Activated CD4-positive, alpha-beta T cell treated with anti-CD3 and anti-CD28 coated beads, Interleukin-2, amount 10 ng/mL, durations not matched to agents 24 days and 14 days (primary cell): Measurements from ENCODE around the gene CFL1. TPM values are rescaled to one million over a fixed set of nuclear protein-coding genes. Genes with fewer than 3 reads are reported as not detected.
"Not testable (repeated sequence)": the region's sequence is repeated elsewhere in the genome, so short reads cannot be mapped to it uniquely, and the experiment has no call there.

Experiments used
- DNase-seq: peaks from one replicate; pipeline ENCODE4 v3.0.0; 2022
- H3K27ac Mint-ChIP-seq: one replicate; pipeline ENCODE4 v1.8.0; 2022; ENCODE audit warnings: mild to moderate bottlenecking, mixed read lengths
- H3K27me3 Mint-ChIP-seq: one replicate; pipeline ENCODE4 v1.8.0; 2022; ENCODE audit warnings: mixed read lengths
- H3K36me3 Mint-ChIP-seq: one replicate; pipeline ENCODE4 v1.8.0; 2022; ENCODE audit warnings: low read depth, mild to moderate bottlenecking, mixed read lengths
- H3K4me1 Mint-ChIP-seq: one replicate; pipeline ENCODE4 v1.8.0; 2021; ENCODE audit warnings: mixed read lengths
- H3K4me3 Mint-ChIP-seq: one replicate; pipeline ENCODE4 v1.8.0; 2022; ENCODE audit warnings: mild to moderate bottlenecking, moderate library complexity, mixed read lengths
- H3K9me3 Mint-ChIP-seq: one replicate; pipeline ENCODE4 v1.8.0; 2021; ENCODE audit warnings: mixed read lengths
- intact Hi-C: fragments of 100-400 bp; cut with micrococcal nuclease; formaldehyde crosslinking; loops from one replicate; pipeline ENCODE4 v1.15.1; 2023
- total RNA-seq: library from RNA; stranded (reverse); gene quantifications from 2 replicates; pipeline ENCODE4 v1.2.3, GENCODE V29; 2022

The CFL1 gene
- total RNA-seq, 1 donor from 2014 or later = 1,047 TPM

GRCh38 chr11:65853246-65853979 lies 4.6 kb downstream of the CFL1 start:
- intact Hi-C loops = loop anchor here (1.0 kb wide), 1 partner anchor 19 kb away; no protein-coding TSS in a partner anchor
- no peak overlapping the region for H3K4me3 Mint-ChIP-seq
- peaks cover 32% of the 10 kb centered on the region for H3K4me1 Mint-ChIP-seq
- DNase-seq = no peak
- H3K9me3 Mint-ChIP-seq = no peaks in the 10 kb centered on the region
- H3K27me3 Mint-ChIP-seq = no peaks in the 10 kb centered on the region
- H3K36me3 Mint-ChIP-seq = peaks cover 70% of the 10 kb centered on the region
- H3K27ac Mint-ChIP-seq = no peak overlapping the region

- Mint-ChIP-seq H3K36me3 (peaks cover 69% of the 10 kb centered on the region), H3K4me1 (peaks cover 30% of the 10 kb centered on the region), H3K27ac (no peak overlapping the region), H3K4me3 (no peak overlapping the region), H3K9me3 (no peaks in the 10 kb centered on the region), H3K27me3 (no peaks in the 10 kb centered on the region)
- intact Hi-C loops = loop anchor here (1.0 kb wide), 1 partner anchor 18 kb away; no protein-coding TSS in a partner anchor
- DNase-seq = peak; percentile 58
Observed at GRCh38 chr11:65852508-65853245, 5.3 kb downstream of the CFL1 start.

GRCh38 chr11:65851811-65852507 lies 6.0 kb downstream of the CFL1 start:
- Mint-ChIP-seq H3K27ac (no peak overlapping the region), H3K4me3 (no peak overlapping the region)

GRCh38 chr11:65851083-65851579 lies 6.8 kb downstream of the CFL1 start:
- intact Hi-C loops = no loop called here
- no peaks in the 10 kb centered on the region for H3K27me3 Mint-ChIP-seq
- H3K36me3 Mint-ChIP-seq = peaks cover 60% of the 10 kb centered on the region
- H3K27ac Mint-ChIP-seq = no peak overlapping the region
- DNase-seq = peak; percentile 73
- H3K4me3 Mint-ChIP-seq = no peak overlapping the region
- peaks cover 22% of the 10 kb centered on the region for H3K4me1 Mint-ChIP-seq
- H3K9me3 Mint-ChIP-seq = no peaks in the 10 kb centered on the region

More at GRCh38 chr11:65851811-65852507, 6.0 kb downstream of the CFL1 start:
- intact Hi-C loops = no loop called here
- Mint-ChIP-seq H3K4me1 (peaks cover 30% of the 10 kb centered on the region), H3K27me3 (no peaks in the 10 kb centered on the region), H3K36me3 (peaks cover 68% of the 10 kb centered on the region), H3K9me3 (no peaks in the 10 kb centered on the region)
- DNase-seq = peak; percentile 58

- Mint-ChIP-seq H3K9me3 (no peaks in the 10 kb centered on the region), H3K27me3 (no peaks in the 10 kb centered on the region), H3K4me1 (peaks cover 16% of the 10 kb centered on the region), H3K4me3 (no peak overlapping the region), H3K36me3 (peaks cover 53% of the 10 kb centered on the region), H3K27ac (no peak overlapping the region)
- intact Hi-C loops = no loop called here
- peak; percentile 64 for DNase-seq
Observed at GRCh38 chr11:65850217-65851082, 7.5 kb downstream of the CFL1 start.

- intact Hi-C loops = no loop called here
- no peaks in the 10 kb centered on the region for H3K9me3 Mint-ChIP-seq
- peak; percentile 63 for DNase-seq
- H3K4me1 Mint-ChIP-seq = peaks cover 12% of the 10 kb centered on the region
- H3K27ac Mint-ChIP-seq = no peak overlapping the region
- no peak overlapping the region for H3K4me3 Mint-ChIP-seq
- H3K27me3 Mint-ChIP-seq = no peaks in the 10 kb centered on the region
- H3K36me3 Mint-ChIP-seq = peaks cover 48% of the 10 kb centered on the region
Observed at GRCh38 chr11:65849771-65850216, 8.2 kb downstream of the CFL1 start.

- H3K27me3 Mint-ChIP-seq = no peaks in the 10 kb centered on the region
- H3K9me3 Mint-ChIP-seq = no peaks in the 10 kb centered on the region
- H3K36me3 Mint-ChIP-seq = peaks cover 44% of the 10 kb centered on the region
- H3K4me3 Mint-ChIP-seq = no peak overlapping the region
- peak; percentile 65 for DNase-seq
- intact Hi-C loops = no loop called here
- H3K27ac Mint-ChIP-seq = no peak overlapping the region
- H3K4me1 Mint-ChIP-seq = peaks cover 9% of the 10 kb centered on the region
Observed at GRCh38 chr11:65849366-65849765, 8.6 kb downstream of the CFL1 start.

GRCh38 chr11:65848693-65849092 lies 9.3 kb downstream of the CFL1 start:
- H3K9me3 Mint-ChIP-seq, H3K4me3 Mint-ChIP-seq, DNase-seq, H3K27ac Mint-ChIP-seq, H3K27me3 Mint-ChIP-seq, intact Hi-C loops, H3K4me1 Mint-ChIP-seq: not testable (repeated sequence)
- H3K36me3 Mint-ChIP-seq = peaks cover 37% of the 10 kb centered on the region

GRCh38 chr11:65847746-65848145 lies 10.2 kb downstream of the CFL1 start:
- DNase-seq = no peak
- intact Hi-C loops = no loop called here
- H3K36me3 Mint-ChIP-seq = peaks cover 28% of the 10 kb centered on the region
- no peaks in the 10 kb centered on the region for H3K27me3 Mint-ChIP-seq
- no peaks in the 10 kb centered on the region for H3K4me1 Mint-ChIP-seq
- H3K4me3 Mint-ChIP-seq = no peak overlapping the region
- H3K27ac Mint-ChIP-seq = no peak overlapping the region
- H3K9me3 Mint-ChIP-seq = no peaks in the 10 kb centered on the region

GRCh38 chr11:65844231-65844872 lies 13.6 kb downstream of the CFL1 start:
- H3K36me3 Mint-ChIP-seq = no peaks in the 10 kb centered on the region

GRCh38 chr11:65843811-65844210 lies 14.2 kb downstream of the CFL1 start:
- Mint-ChIP-seq H3K36me3 (no peaks in the 10 kb centered on the region), H3K27ac (no peak overlapping the region), H3K4me1 (no peaks in the 10 kb centered on the region), H3K9me3 (no peaks in the 10 kb centered on the region), H3K4me3 (no peak overlapping the region), H3K27me3 (no peaks in the 10 kb centered on the region)
- intact Hi-C loops = no loop called here
- DNase-seq = no peak

More at GRCh38 chr11:65844231-65844872, 13.6 kb downstream of the CFL1 start:
- Mint-ChIP-seq H3K9me3 (no peaks in the 10 kb centered on the region), H3K27me3 (no peaks in the 10 kb centered on the region), H3K27ac (no peak overlapping the region), H3K4me3 (no peak overlapping the region), H3K4me1 (no peaks in the 10 kb centered on the region)
- DNase-seq = no peak
- intact Hi-C loops = no loop called here

- H3K27ac Mint-ChIP-seq = no peak overlapping the region
- no peaks in the 10 kb centered on the region for H3K27me3 Mint-ChIP-seq
- H3K4me3 Mint-ChIP-seq = no peak overlapping the region
- intact Hi-C loops = no loop called here
- H3K4me1 Mint-ChIP-seq = no peaks in the 10 kb centered on the region
- H3K9me3 Mint-ChIP-seq = no peaks in the 10 kb centered on the region
- no peaks in the 10 kb centered on the region for H3K36me3 Mint-ChIP-seq
- DNase-seq = no peak
Observed at GRCh38 chr11:65842144-65842543, 15.8 kb downstream of the CFL1 start.
